Liver (tissue), 9 donors: ENCODE data around the gene SNHG17. TPM values are rescaled to one million over a fixed set of nuclear protein-coding genes. Genes with fewer than 3 reads are reported as not detected.

Experiments used
- DNase-seq: peaks from one replicate; pipeline ENCODE4 v3.0.0-alpha.2; 2017; ENCODE audit warnings: low spot score
- H3K27ac ChIP-seq, 2 donors: one replicate each; pipeline ENCODE4 v1.7.0; 2013; ENCODE audit warnings: inconsistent platforms in 2 of 2, low read length in 2 of 2, control low read depth in 1 of 2, low read depth in 1 of 2, mild to moderate bottlenecking in 1 of 2
- H3K27me3 ChIP-seq, 4 donors: one replicate each; pipeline versions ENCODE4 v1.6.1 to v1.7.0; 2013; ENCODE audit warnings: low read length in 3 of 4, inconsistent platforms in 1 of 4, mild to moderate bottlenecking in 1 of 4, moderate library complexity in 1 of 4; ENCODE audit not compliant: control insufficient read depth in 4 of 4, insufficient read depth in 4 of 4
- H3K36me3 ChIP-seq, 4 donors: one replicate each; pipeline versions ENCODE4 v1.6.1 to v1.7.0; 2013; ENCODE audit warnings: low read length in 3 of 4, mild to moderate bottlenecking in 3 of 4, low read depth in 1 of 4, moderate library complexity in 1 of 4; ENCODE audit not compliant: control insufficient read depth in 4 of 4, insufficient read depth in 3 of 4
- H3K4me1 ChIP-seq, 4 donors: one replicate each; pipeline versions ENCODE4 v1.6.1 to v1.7.0; 2013; ENCODE audit warnings: low read length in 3 of 4, mild to moderate bottlenecking in 3 of 4, moderate library complexity in 1 of 4; ENCODE audit not compliant: control insufficient read depth in 4 of 4, insufficient read depth in 4 of 4
- H3K4me3 ChIP-seq, 3 donors: one replicate each; pipeline versions ENCODE4 v1.6.1 to v1.7.0; 2013; ENCODE audit warnings: low read length in 3 of 3, control low read depth in 1 of 3, low read depth in 1 of 3, mild to moderate bottlenecking in 1 of 3
- H3K9ac ChIP-seq, 2 donors: one replicate each; pipeline ENCODE4 v1.7.0; 2013; ENCODE audit warnings: low read length in 2 of 2, mild to moderate bottlenecking in 2 of 2, moderate library complexity in 2 of 2, control low read depth in 1 of 2, low read depth in 1 of 2
- H3K9me3 ChIP-seq, 4 donors: one replicate each; pipeline versions ENCODE4 v1.6.1 to v1.7.0; 2013; ENCODE audit warnings: low read length in 3 of 4; ENCODE audit not compliant: control insufficient read depth in 4 of 4
- ATF3 ChIP-seq: IDR thresholded peaks from 2 replicates; pipeline ENCODE4 v1.6.1; 2016; ENCODE audit warnings: antibody characterized with exemption
- CTCF ChIP-seq: fragments of 150-350 bp; IDR thresholded peaks from 2 replicates; pipeline ENCODE4 v1.5.1; 2017; ENCODE audit warnings: improper control_type of control experiment, low read depth, low read length; ENCODE audit not compliant: missing input control
- EGR1 ChIP-seq, 2 donors: IDR thresholded peaks; 2 replicates each; pipeline ENCODE4 v1.6.1; 2016 to 2018; ENCODE audit warnings: antibody characterized with exemption in 2 of 2, low read depth in 2 of 2
- FOXA1 ChIP-seq: IDR thresholded peaks from 2 replicates; pipeline ENCODE4 v1.6.1; 2016; ENCODE audit warnings: antibody characterized with exemption
- FOXA2 ChIP-seq: IDR thresholded peaks from 2 replicates; pipeline ENCODE4 v1.6.1; 2016; ENCODE audit warnings: antibody characterized with exemption
- GABPA ChIP-seq, 2 donors: IDR thresholded peaks in 1 of 2; conservative IDR thresholded peaks in 1 of 2; 2 replicates each; pipeline ENCODE4 v1.6.1; 2016; ENCODE audit warnings: antibody characterized with exemption in 2 of 2, mild to moderate bottlenecking in 1 of 2, moderate library complexity in 1 of 2
- HNF4A ChIP-seq, 2 donors: conservative IDR thresholded peaks; 2 replicates each; pipeline ENCODE4 v1.6.1; 2016; ENCODE audit warnings: antibody characterized with exemption in 2 of 2, mild to moderate bottlenecking in 2 of 2
- HNF4G ChIP-seq: IDR thresholded peaks from 2 replicates; pipeline ENCODE4 v1.6.1; 2016; ENCODE audit warnings: antibody characterized with exemption
- JUND ChIP-seq, 2 donors: IDR thresholded peaks; 2 replicates each; pipeline ENCODE4 v1.6.1; 2016; ENCODE audit warnings: antibody characterized with exemption in 2 of 2
- MAX ChIP-seq: IDR thresholded peaks from 2 replicates; pipeline ENCODE4 v1.6.1; 2016; ENCODE audit warnings: antibody characterized with exemption
- NR2F2 ChIP-seq: IDR thresholded peaks from 2 replicates; pipeline ENCODE4 v1.6.1; 2016; ENCODE audit warnings: antibody characterized with exemption
- RAD21 ChIP-seq, 2 donors: IDR thresholded peaks; 2 replicates each; pipeline ENCODE4 v1.6.1; 2016; ENCODE audit warnings: antibody characterized with exemption in 2 of 2, mild to moderate bottlenecking in 2 of 2
- REST ChIP-seq: IDR thresholded peaks from 2 replicates; pipeline ENCODE4 v1.6.1; 2016; ENCODE audit warnings: antibody characterized with exemption, mild to moderate bottlenecking
- RXRA ChIP-seq, 2 donors: IDR thresholded peaks; 2 replicates each; pipeline ENCODE4 v1.6.1; 2017 to 2018; ENCODE audit warnings: antibody characterized with exemption in 2 of 2, mild to moderate bottlenecking in 1 of 2
- SP1 ChIP-seq: IDR thresholded peaks from 2 replicates; pipeline ENCODE4 v1.6.1; 2018; ENCODE audit warnings: antibody characterized with exemption, mild to moderate bottlenecking
- TAF1 ChIP-seq: conservative IDR thresholded peaks from 2 replicates; pipeline ENCODE4 v1.6.1; 2016; ENCODE audit warnings: antibody characterized with exemption, mild to moderate bottlenecking
- YY1 ChIP-seq: IDR thresholded peaks from 2 replicates; pipeline ENCODE4 v1.6.1; 2016; ENCODE audit warnings: antibody characterized with exemption, mild to moderate bottlenecking
- ZBTB33 ChIP-seq: IDR thresholded peaks from 2 replicates; pipeline ENCODE4 v1.6.1; 2016; ENCODE audit warnings: antibody characterized with exemption
- WGBS: extraction: QIAGEN DNeasy Blood & Tissue Kit; methylation state at CpG from one replicate; pipeline ENCODE4 v1.1.7; 2013; 5-methylcytosine and 5-hydroxymethylcytosine counted together
- polyA plus RNA-seq, 2 donors: library from polyadenylated mRNA; stranded (reverse) in 1 of 2; unstranded in 1 of 2; fragments of 200-250 nt in 1 of 2; fragments of >200 nt in 1 of 2; fragmentation: Nextera tagmentation in 1 of 2; extraction: Ambion mirVana in 1 of 2; gene quantifications; one replicate each; pipeline versions ENCODE4 v1.2.1 to v1.2.3, GENCODE V29; 2013 to 2015
- total RNA-seq, 2 donors: library from RNA; depleted of rRNA; stranded (reverse); fragments of >200 nt; gene quantifications; one replicate each; pipeline ENCODE4 v1.2.3, GENCODE V29; 2014
- donor health status: healthy.
- donor health status: healthy.
- donor health status: healthy.
- donor health status: healthy.
- donor health status: healthy.

The SNHG17 gene
- total and polyA plus RNA-seq, 4 donors = 6.3 to 24.6 (median 14.0) TPM

GRCh38 chr20:38386004-38386403, 49.1 kb downstream of the SNHG17 start:
- no peak overlapping the region for H3K9ac ChIP-seq
- TF ChIP-seq FOXA2 = no peak
- TF ChIP-seq RXRA (IDR thresholded peaks at IDR 0.05) = no peak
- no peak for TF ChIP-seq EGR1 (IDR thresholded peaks at IDR 0.05; ENCODE audit: low read depth in 2 of 2)
- no peak for TF ChIP-seq HNF4G
- TF ChIP-seq GABPA (IDR thresholded peaks at IDR 0.05 in 1 of 2, conservative IDR thresholded peaks at IDR 0.05 in 1 of 2) = no peak
- no peak for TF ChIP-seq FOXA1
- TF ChIP-seq NR2F2 = no peak
- no peak for TF ChIP-seq YY1
- no peak for TF ChIP-seq MAX
- TF ChIP-seq ZBTB33 = no peak
- no peak for TF ChIP-seq JUND (IDR thresholded peaks at IDR 0.05)
- no peak for TF ChIP-seq RAD21 (IDR thresholded peaks at IDR 0.05)
- TF ChIP-seq HNF4A (conservative IDR thresholded peaks at IDR 0.05) = no peak
- no peak for TF ChIP-seq REST
- no peak for TF ChIP-seq TAF1
- TF ChIP-seq SP1 = no peak
- no peak for TF ChIP-seq ATF3
- no peak for TF ChIP-seq CTCF
- H3K36me3 ChIP-seq = peaks cover 0 to 38% (median 11%) of the 10 kb centered on the region in 4 donors
- 82% methylated on average over 8 of the region's 8 CpGs for WGBS
- H3K27ac ChIP-seq = no peak overlapping the region
- no peaks in the 10 kb centered on the region for H3K4me1 ChIP-seq
- no peaks in the 10 kb centered on the region for H3K9me3 ChIP-seq
- DNase-seq = no peak
- no peaks in the 10 kb centered on the region for H3K27me3 ChIP-seq
- H3K4me3 ChIP-seq = no peak overlapping the region

- 87% methylated on average over 4 of the region's 4 CpGs for WGBS
- no peaks in the 10 kb centered on the region for H3K4me1 ChIP-seq
- no peaks in the 10 kb centered on the region for H3K9me3 ChIP-seq
- H3K4me3 ChIP-seq = no peak overlapping the region
- no peak overlapping the region for H3K27ac ChIP-seq
- H3K36me3 ChIP-seq = peaks cover 3 to 45% (median 19%) of the 10 kb centered on the region in 4 donors
- TF ChIP-seq HNF4A (conservative IDR thresholded peaks at IDR 0.05) = no peak
- TF ChIP-seq MAX = no peak
- TF ChIP-seq RXRA (IDR thresholded peaks at IDR 0.05) = no peak
- no peak for TF ChIP-seq YY1
- no peak for TF ChIP-seq CTCF
- no peak for TF ChIP-seq EGR1 (IDR thresholded peaks at IDR 0.05; ENCODE audit: low read depth in 2 of 2)
- TF ChIP-seq NR2F2 = no peak
- no peak for TF ChIP-seq RAD21 (IDR thresholded peaks at IDR 0.05)
- no peak for TF ChIP-seq GABPA (IDR thresholded peaks at IDR 0.05 in 1 of 2, conservative IDR thresholded peaks at IDR 0.05 in 1 of 2)
- no peak for TF ChIP-seq ATF3
- TF ChIP-seq FOXA1 = no peak
- no peak for TF ChIP-seq FOXA2
- no peak for TF ChIP-seq SP1
- TF ChIP-seq ZBTB33 = no peak
- TF ChIP-seq TAF1 = no peak
- no peaks in the 10 kb centered on the region for H3K27me3 ChIP-seq
- DNase-seq = no peak
- no peak overlapping the region for H3K9ac ChIP-seq
These were observed 52.0 kb downstream of the SNHG17 start for GRCh38 chr20:38383147-38383546.
